DOHH2 (cell line): ENCODE results near the gene LEKR1.

ENCODE experiments used
- CTCF ChIP-seq: fragments of 200-600 bp; sonication (generic); IDR thresholded peaks from one replicate; pipeline ENCODE4 v1.5.1; 2014; ENCODE audit warnings: antibody characterized with exemption, mild to moderate bottlenecking, low read depth, low read length; ENCODE audit not compliant: poor library complexity, severe bottlenecking
- EZH2phosphoT487 ChIP-seq: fragments of 200-600 bp; sonication (generic); IDR thresholded peaks from 2 replicates; pipeline ENCODE4 v1.6.1; 2017; ENCODE audit warnings: borderline replicate concordance, mild to moderate bottlenecking, antibody characterized with exemption, low read length, moderate library complexity, mixed read lengths

GRCh38 chr3:156787926-156788663, 38.1 kb upstream of the LEKR1 start:
- TF ChIP-seq CTCF = no peak
- no peak for TF ChIP-seq EZH2phosphoT487
